GM19438 (cell line): ENCODE results near the gene TRMT10C.

Experiments
- ATAC-seq: cut with Tn5 transposase; IDR thresholded peaks from one replicate; pipeline ENCODE4 v1.9.1; 2021; ENCODE audit warnings: low read depth; ENCODE audit not compliant: unreplicated experiment

The TRMT10C gene

GRCh38 chr3:101615525-101615924 is 53.9 kb downstream of the TRMT10C start:
- no peak for ATAC-seq
